Measurements from ENCODE around the gene MYCBP. TPM values are rescaled to one million over a fixed set of nuclear protein-coding genes. Genes with fewer than 3 reads are reported as not detected.
"Not testable (repeated sequence)": the region's sequence is repeated elsewhere in the genome, so short reads cannot be mapped to it uniquely, and the experiment has no call there.

MYCBP gene
- total RNA-seq, 1 experiment from 2014 or later, result 33.1 TPM

DNA sequence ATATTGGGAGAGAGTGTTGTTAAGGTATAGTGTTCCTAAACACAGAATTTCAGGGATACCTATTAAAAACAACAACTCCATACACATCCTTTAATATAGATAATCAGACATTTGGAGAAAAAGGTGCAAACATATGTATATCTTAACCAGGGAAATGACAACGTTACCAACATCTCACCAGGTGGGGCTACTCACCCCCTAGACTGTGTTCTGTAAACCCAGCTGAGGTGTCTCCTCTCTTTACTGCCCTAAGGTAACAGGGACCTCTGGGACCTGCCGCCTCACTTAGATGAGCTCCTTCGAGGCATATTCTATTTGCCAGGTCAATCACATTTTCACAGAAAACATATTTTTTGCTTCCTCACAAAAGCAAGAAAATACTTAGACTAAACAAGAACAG is 26.9 kb downstream of the MYCBP start:
- no peak overlapping the region for H4K5ac ChIP-seq (ENCODE audit: insufficient read length, low read depth, low read length)
- H2BK15ac ChIP-seq (ENCODE audit: low read depth, low read length), result no peak overlapping the region
- H3K27ac ChIP-seq (ENCODE audit: insufficient read length, low read depth, low read length), result no peak overlapping the region

GRCh38 chr1:38845088-38845487 is 28.1 kb downstream of the MYCBP start:
- H3K27me3 Mint-ChIP-seq (ENCODE audit: low read depth); H3K9me3 ChIP-seq (ENCODE audit: control insufficient read depth, low read depth, low read length); H3K4me3 Mint-ChIP-seq; H3K4me1 ChIP-seq (ENCODE audit: insufficient read depth, low read length); H3K27ac ChIP-seq (ENCODE audit: insufficient read length, low read depth, low read length); H2BK12ac ChIP-seq (ENCODE audit: insufficient read length, low read depth, low read length); H2BK20ac ChIP-seq (ENCODE audit: low read depth, low read length, poor library complexity, severe bottlenecking); H4K91ac ChIP-seq (ENCODE audit: insufficient read length, low read depth, low read length); H3K27me3 ChIP-seq (ENCODE audit: insufficient read depth, low read length); H3K14ac ChIP-seq (ENCODE audit: insufficient read depth, low read length); H3K23ac ChIP-seq (ENCODE audit: insufficient read length, low read depth, low read length); H2BK15ac ChIP-seq (ENCODE audit: low read depth, low read length); H3K56ac ChIP-seq (ENCODE audit: insufficient read length, low read depth, low read length); H2BK5ac ChIP-seq (ENCODE audit: insufficient read length, low read length); H3K4ac ChIP-seq (ENCODE audit: low read depth, low read length); H3K9me3 Mint-ChIP-seq; H3K4me1 Mint-ChIP-seq; DNase-seq; H3K4me2 ChIP-seq (ENCODE audit: insufficient read depth, insufficient read length, low read length); H3K9ac ChIP-seq (ENCODE audit: extremely low read depth, insufficient read length, low read length); H3K27ac Mint-ChIP-seq; H3K79me2 ChIP-seq (ENCODE audit: insufficient read depth, low read length); H4K20me1 ChIP-seq (ENCODE audit: control insufficient read depth, insufficient read depth, insufficient read length); H3K18ac ChIP-seq (ENCODE audit: insufficient read length, low read depth, low read length); H2AK5ac ChIP-seq (ENCODE audit: insufficient read length, low read length); H3T11ph ChIP-seq (ENCODE audit: low read length); H4K5ac ChIP-seq (ENCODE audit: insufficient read length, low read depth, low read length); H2BK120ac ChIP-seq (ENCODE audit: low read depth, low read length, poor library complexity, severe bottlenecking); H4K8ac ChIP-seq (replicated peaks; ENCODE audit: insufficient read length, low read depth, low read length); H3K23me2 ChIP-seq (ENCODE audit: insufficient read length, low read depth, low read length, poor library complexity, severe bottlenecking); H2AFZ ChIP-seq (ENCODE audit: low read length); H3K79me1 ChIP-seq (ENCODE audit: insufficient read depth, low read depth, low read length, poor library complexity, severe bottlenecking): not testable (repeated sequence)
- peaks cover 7 to 56% (median 52%) of the 10 kb centered on the region in 3 experiments; a peak in 6 of 7 replicates for H3K36me3 Mint-ChIP-seq (ENCODE audit: insufficient read depth in 1 of 3, low read depth in 3 of 3)
- WGBS (ENCODE audit: extremely low coverage, insufficient read length, low lambda C conversion rate), result no CpG with 5 or more reads among the region's 3 CpGs

More for the DNA sequence above, 26.9 kb downstream of the MYCBP start:
- no peak overlapping the region for H3K14ac ChIP-seq (ENCODE audit: insufficient read depth, low read length)
- H4K8ac ChIP-seq (replicated peaks; ENCODE audit: insufficient read length, low read depth, low read length), result no peak overlapping the region
- no peaks in the 10 kb centered on the region for H3K4me1 ChIP-seq (ENCODE audit: insufficient read depth, low read length)
- H2AFZ ChIP-seq (ENCODE audit: low read length), result no peak overlapping the region
- no peak overlapping the region for H4K91ac ChIP-seq (ENCODE audit: insufficient read length, low read depth, low read length)
- H3K79me1 ChIP-seq (ENCODE audit: insufficient read depth, low read depth, low read length, poor library complexity, severe bottlenecking), result no peaks in the 10 kb centered on the region
- no peak overlapping the region for H2BK120ac ChIP-seq (ENCODE audit: low read depth, low read length, poor library complexity, severe bottlenecking)
- H3K27me3 ChIP-seq (ENCODE audit: insufficient read depth, low read length), result no peaks in the 10 kb centered on the region
- H3K9ac ChIP-seq (ENCODE audit: extremely low read depth, insufficient read length, low read length), result no peak overlapping the region
- no peaks in the 10 kb centered on the region for H4K20me1 ChIP-seq (ENCODE audit: control insufficient read depth, insufficient read depth, insufficient read length)
- no peak overlapping the region for H3K23ac ChIP-seq (ENCODE audit: insufficient read length, low read depth, low read length)
- no peak overlapping the region for H2BK20ac ChIP-seq (ENCODE audit: low read depth, low read length, poor library complexity, severe bottlenecking)
- Mint-ChIP-seq H3K27me3 (ENCODE audit: low read depth) (no peaks in the 10 kb centered on the region), H3K4me1 (no peaks in the 10 kb centered on the region), H3K36me3 (ENCODE audit: insufficient read depth in 1 of 3, low read depth in 3 of 3) (peaks cover 10 to 57% (median 56%) of the 10 kb centered on the region in 3 experiments; a peak in 6 of 7 replicates), H3K4me3 (0 out of 5 replicates have a peak overlapping the region, but pooled peaks of 1 of the 2 experiments have one; percentile 44), H3K9me3 (peaks cover 0 to 4% of the 10 kb centered on the region in 2 experiments; a peak in 1 of 5 replicates), H3K27ac (no peak overlapping the region)
- no peak overlapping the region for H2BK5ac ChIP-seq (ENCODE audit: insufficient read length, low read length)
- H3K4ac ChIP-seq (ENCODE audit: low read depth, low read length), result no peak overlapping the region
- no peak overlapping the region for H2BK12ac ChIP-seq (ENCODE audit: insufficient read length, low read depth, low read length)
- no peak for DNase-seq
- H3T11ph ChIP-seq (ENCODE audit: low read length), result no peak overlapping the region
- no peak overlapping the region for H2AK5ac ChIP-seq (ENCODE audit: insufficient read length, low read length)
- no peaks in the 10 kb centered on the region for H3K23me2 ChIP-seq (ENCODE audit: insufficient read length, low read depth, low read length, poor library complexity, severe bottlenecking)
- no peak overlapping the region for H3K18ac ChIP-seq (ENCODE audit: insufficient read length, low read depth, low read length)
- TF ChIP-seq, protein P1, sequence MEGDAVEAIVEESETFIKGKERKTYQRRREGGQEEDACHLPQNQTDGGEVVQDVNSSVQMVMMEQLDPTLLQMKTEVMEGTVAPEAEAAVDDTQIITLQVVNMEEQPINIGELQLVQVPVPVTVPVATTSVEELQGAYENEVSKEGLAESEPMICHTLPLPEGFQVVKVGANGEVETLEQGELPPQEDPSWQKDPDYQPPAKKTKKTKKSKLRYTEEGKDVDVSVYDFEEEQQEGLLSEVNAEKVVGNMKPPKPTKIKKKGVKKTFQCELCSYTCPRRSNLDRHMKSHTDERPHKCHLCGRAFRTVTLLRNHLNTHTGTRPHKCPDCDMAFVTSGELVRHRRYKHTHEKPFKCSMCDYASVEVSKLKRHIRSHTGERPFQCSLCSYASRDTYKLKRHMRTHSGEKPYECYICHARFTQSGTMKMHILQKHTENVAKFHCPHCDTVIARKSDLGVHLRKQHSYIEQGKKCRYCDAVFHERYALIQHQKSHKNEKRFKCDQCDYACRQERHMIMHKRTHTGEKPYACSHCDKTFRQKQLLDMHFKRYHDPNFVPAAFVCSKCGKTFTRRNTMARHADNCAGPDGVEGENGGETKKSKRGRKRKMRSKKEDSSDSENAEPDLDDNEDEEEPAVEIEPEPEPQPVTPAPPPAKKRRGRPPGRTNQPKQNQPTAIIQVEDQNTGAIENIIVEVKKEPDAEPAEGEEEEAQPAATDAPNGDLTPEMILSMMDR (conservative IDR thresholded peaks at IDR 0.05), result 0 out of 3 replicates have a peak, but pooled peaks have one; percentile 18
- no CpG with 5 or more reads among the region's 3 CpGs for WGBS (ENCODE audit: extremely low coverage, insufficient read length, low lambda C conversion rate)
- no peaks in the 10 kb centered on the region for H3K79me2 ChIP-seq (ENCODE audit: insufficient read depth, low read length)
- H3K56ac ChIP-seq (ENCODE audit: insufficient read length, low read depth, low read length), result no peak overlapping the region
- H3K9me3 ChIP-seq (ENCODE audit: control insufficient read depth, low read depth, low read length), result no peaks in the 10 kb centered on the region
- H3K4me2 ChIP-seq (ENCODE audit: insufficient read depth, insufficient read length, low read length), result no peak overlapping the region
